HFF-Myc (cell line): ENCODE results near the gene SORL1.
"Not testable (repeated sequence)": the region's sequence is repeated elsewhere in the genome, so short reads cannot be mapped to it uniquely, and the experiment has no call there.

Experiments used
- DNase-seq: peaks from one replicate; pipeline ENCODE4 v3.0.0-alpha.2; 2011; ENCODE audit warnings: low read depth; ENCODE audit errors: extremely low read depth
- H3K4me3 ChIP-seq: replicated peaks from 2 replicates; pipeline ENCODE4 v1.5.1; 2011; ENCODE audit warnings: low read depth, mild to moderate bottlenecking, control low read depth, low read length
- CTCF ChIP-seq: IDR thresholded peaks from 2 replicates; pipeline ENCODE4 v1.5.1; 2012; ENCODE audit warnings: mild to moderate bottlenecking, low read depth, low read length, control low read depth; ENCODE audit errors: missing control alignments

Gene SORL1

GRCh38 chr11:121563003-121563402 lies 110.9 kb downstream of the SORL1 start:
- no peak for TF ChIP-seq CTCF
- H3K4me3 ChIP-seq: no peak overlapping the region
- no peak for DNase-seq

GRCh38 chr11:121563900-121564822 lies 112.0 kb downstream of the SORL1 start:
- TF ChIP-seq CTCF: no peak
- H3K4me3 ChIP-seq: no peak overlapping the region
- no peak for DNase-seq

GRCh38 chr11:121564948-121565684 lies 113.0 kb downstream of the SORL1 start:
- no peak overlapping the region for H3K4me3 ChIP-seq
- TF ChIP-seq CTCF: no peak
- no peak for DNase-seq

- no peak for TF ChIP-seq CTCF
- H3K4me3 ChIP-seq: no peak overlapping the region
- DNase-seq: no peak
Observed at GRCh38 chr11:121566279-121567168, 114.4 kb downstream of the SORL1 start.

GRCh38 chr11:121567995-121568394 lies 115.9 kb downstream of the SORL1 start:
- H3K4me3 ChIP-seq: no peak overlapping the region
- TF ChIP-seq CTCF: no peak
- DNase-seq: no peak

GRCh38 chr11:121569332-121570299 lies 117.5 kb downstream of the SORL1 start:
- not testable (repeated sequence) for H3K4me3 ChIP-seq, DNase-seq
